H1 (cell line): ENCODE measurements around the gene HADHA. TPM values are rescaled to one million over a fixed set of nuclear protein-coding genes. Genes with fewer than 3 reads are reported as not detected.

Experiments used
- CTCF ChIA-PET: fragments of 300-600 bp; sonication (Branson Sonifier 250); formaldehyde crosslinking; loops from one replicate; lab custom pipeline; 2021; ENCODE audit not compliant: partially characterized antibody; lab: Charles Lee
- POLR2A ChIA-PET: fragments of 300-600 bp; sonication (Branson Sonifier 250); formaldehyde crosslinking; loops from one replicate; lab custom pipeline; 2021; ENCODE audit warnings: inconsistent platforms; ENCODE audit not compliant: partially characterized antibody; lab: Charles Lee
- DNase-seq, 2 experiments: peaks; one replicate each; pipeline versions ENCODE4 v3.0.0 to v3.0.0-alpha.2; 2010 to 2022; ENCODE audit warnings: low spot score in 2 of 2, low read depth in 1 of 2, mixed read lengths in 1 of 2
- FAIRE-seq: peaks from 2 replicates; lab custom pipeline; 2011; peaks lifted over from hg19 to GRCh38; lab: Jason Lieb, UNC
- H2AFZ ChIP-seq: 2 replicates; pipeline ENCODE4 v1.8.1; 2012; ENCODE audit warnings: low read length, inconsistent platforms
- H2AK5ac ChIP-seq: 2 replicates; pipeline ENCODE4 v1.6.1; 2013; ENCODE audit warnings: low read depth, low read length
- H2BK120ac ChIP-seq: replicated peaks from 2 replicates; pipeline ENCODE3; 2013; ENCODE audit warnings: low read depth, low read length, inconsistent platforms
- H2BK12ac ChIP-seq: 2 replicates; pipeline ENCODE4 v1.6.1; 2013; ENCODE audit warnings: low read depth, low read length
- H2BK15ac ChIP-seq: 2 replicates; pipeline ENCODE4 v1.6.1; 2013; ENCODE audit warnings: low read length
- H2BK20ac ChIP-seq: 2 replicates; pipeline ENCODE4 v1.6.1; 2013; ENCODE audit warnings: low read length
- H2BK5ac ChIP-seq: 2 replicates; pipeline ENCODE4 v1.6.1; 2013; ENCODE audit warnings: low read depth, low read length
- H3K14ac ChIP-seq: 2 replicates; pipeline ENCODE4 v1.6.1; 2013; ENCODE audit warnings: inconsistent platforms; ENCODE audit not compliant: insufficient read length
- H3K18ac ChIP-seq: 2 replicates; pipeline ENCODE4 v1.6.1; 2013; ENCODE audit warnings: low read length; ENCODE audit errors: extremely low read depth
- H3K23ac ChIP-seq: 2 replicates; pipeline ENCODE4 v1.6.1; 2013; ENCODE audit warnings: inconsistent platforms; ENCODE audit not compliant: insufficient read length
- H3K23me2 ChIP-seq: 2 replicates; pipeline ENCODE4 v1.6.1; 2013; ENCODE audit warnings: low read depth, low read length
- H3K27ac ChIP-seq: 2 replicates; pipeline ENCODE4 v1.6.1; 2011; ENCODE audit warnings: low read depth, low read length, inconsistent platforms
- H3K27me3 ChIP-seq, 4 experiments: replicated peaks in 1 of 4; 1 replicate in 1 of 4; 2 replicates in 3 of 4; pipeline versions ENCODE4 v1.6.1 to v1.8.1; 2011 to 2013; ENCODE audit warnings: low read length in 3 of 4, mild to moderate bottlenecking in 3 of 4, inconsistent platforms in 2 of 4, mixed read lengths in 2 of 4, moderate library complexity in 1 of 4; ENCODE audit not compliant: control insufficient read depth in 3 of 4, insufficient read depth in 3 of 4; ENCODE audit errors: extremely low read depth in 1 of 4
- H3K36me3 ChIP-seq, 4 experiments: 2 replicates each; pipeline versions ENCODE4 v1.6.1 to v1.8.1; 2011 to 2013; ENCODE audit warnings: mild to moderate bottlenecking in 4 of 4, low read length in 3 of 4, moderate library complexity in 2 of 4, control low read depth in 1 of 4, inconsistent platforms in 1 of 4; ENCODE audit not compliant: insufficient read depth in 4 of 4, control insufficient read depth in 2 of 4
- H3K4ac ChIP-seq: replicated peaks from 2 replicates; pipeline ENCODE3; 2013; ENCODE audit warnings: low read length, low read depth, mixed read lengths, inconsistent platforms; ENCODE audit not compliant: insufficient read length
- H3K4me1 ChIP-seq, 4 experiments: replicated peaks in 1 of 4; 1 replicate in 1 of 4; 2 replicates in 3 of 4; pipeline versions ENCODE4 v1.6.1 to v1.8.1; 2011 to 2013; ENCODE audit warnings: low read length in 3 of 4, inconsistent platforms in 2 of 4, mixed read lengths in 1 of 4; ENCODE audit not compliant: insufficient read depth in 4 of 4, control insufficient read depth in 3 of 4
- H3K4me2 ChIP-seq, 2 experiments: 2 replicates each; pipeline versions ENCODE4 v1.6.1 to v1.8.1; 2011 to 2013; ENCODE audit warnings: low read depth in 2 of 2, low read length in 2 of 2, control low read depth in 1 of 2, inconsistent platforms in 1 of 2, mild to moderate bottlenecking in 1 of 2; ENCODE audit not compliant: insufficient read depth in 1 of 2
- H3K4me3 ChIP-seq, 4 experiments: fragments of 200-600, 300-600 bp in 1 of 4; sonication (generic), shearing (Covaris generic), sonication (Bioruptor Twin) in 1 of 4; 2 replicates each; pipeline versions ENCODE4 v1.5.1 to v1.8.1; 2011 to 2016; ENCODE audit warnings: low read length in 4 of 4, low read depth in 3 of 4, control low read depth in 2 of 4, inconsistent platforms in 2 of 4, mild to moderate bottlenecking in 2 of 4, mixed read lengths in 1 of 4, moderate library complexity in 1 of 4; ENCODE audit not compliant: insufficient read depth in 2 of 4; ENCODE audit errors: extremely low read depth in 1 of 4
- H3K56ac ChIP-seq: replicated peaks from 2 replicates; pipeline ENCODE3; 2013; ENCODE audit warnings: low read depth, mild to moderate bottlenecking, mixed read lengths, low read length, inconsistent platforms; ENCODE audit not compliant: insufficient read length
- H3K79me1 ChIP-seq: 2 replicates; pipeline ENCODE4 v1.6.1; 2013; ENCODE audit warnings: low read depth, low read length, control low read depth
- H3K79me2 ChIP-seq, 2 experiments: 2 replicates each; pipeline versions ENCODE4 v1.6.1 to v1.8.1; 2012 to 2013; ENCODE audit warnings: low read length in 2 of 2, mild to moderate bottlenecking in 2 of 2, inconsistent platforms in 1 of 2; ENCODE audit not compliant: insufficient read depth in 2 of 2, control insufficient read depth in 1 of 2
- H3K9ac ChIP-seq, 4 experiments: replicated peaks in 1 of 4; 1 replicate in 1 of 4; 2 replicates in 3 of 4; pipeline versions ENCODE4 v1.6.1 to v1.8.1; 2011 to 2013; ENCODE audit warnings: low read depth in 3 of 4, low read length in 3 of 4, control low read depth in 2 of 4, mild to moderate bottlenecking in 2 of 4, moderate library complexity in 2 of 4, inconsistent platforms in 1 of 4; ENCODE audit errors: extremely low read depth in 1 of 4
- H3K9me3 ChIP-seq, 2 experiments: 2 replicates each; pipeline versions ENCODE4 v1.6.1 to v1.8.1; 2012 to 2013; ENCODE audit warnings: mild to moderate bottlenecking in 2 of 2, moderate library complexity in 2 of 2, control low read depth in 1 of 2, inconsistent platforms in 1 of 2, low read depth in 1 of 2, low read length in 1 of 2, mixed read lengths in 1 of 2; ENCODE audit not compliant: insufficient read depth in 2 of 2
- H4K20me1 ChIP-seq, 2 experiments: replicated peaks in 1 of 2; 2 replicates each; pipeline versions ENCODE3 to v1.8.1; 2011 to 2013; ENCODE audit warnings: inconsistent platforms in 2 of 2, low read length in 2 of 2, mild to moderate bottlenecking in 1 of 2; ENCODE audit not compliant: insufficient read depth in 2 of 2, control insufficient read depth in 1 of 2
- H4K5ac ChIP-seq: 2 replicates; pipeline ENCODE4 v1.6.1; 2013; ENCODE audit warnings: low read length, low read depth, mixed read lengths, inconsistent platforms; ENCODE audit not compliant: insufficient read length
- H4K8ac ChIP-seq: 2 replicates; pipeline ENCODE4 v1.8.0; 2013; ENCODE audit warnings: mild to moderate bottlenecking, moderate library complexity, low read length, inconsistent platforms; ENCODE audit not compliant: insufficient read depth; ENCODE audit errors: extremely low read depth
- H4K91ac ChIP-seq: replicated peaks from 2 replicates; pipeline ENCODE3; 2013; ENCODE audit warnings: low read length, mixed read lengths, inconsistent platforms; ENCODE audit not compliant: insufficient read length
- CEBPB ChIP-seq: IDR thresholded peaks from 2 replicates; pipeline ENCODE4 v1.6.1; 2012; ENCODE audit warnings: low read depth, low read length
- CTBP2 ChIP-seq: IDR thresholded peaks from 2 replicates; pipeline ENCODE4 v1.7.0; 2011; ENCODE audit warnings: borderline replicate concordance, mild to moderate bottlenecking, moderate library complexity, mixed read lengths, low read length; ENCODE audit not compliant: insufficient read depth, insufficient read length
- FOSL1 ChIP-seq: IDR thresholded peaks from 2 replicates; pipeline ENCODE4 v1.6.1; 2011; ENCODE audit warnings: mild to moderate bottlenecking, low read depth, low read length, moderate library complexity; ENCODE audit not compliant: insufficient read depth
- HDAC2 ChIP-seq, 2 experiments: fragments of 300-600 bp in 1 of 2; sonication (generic) in 1 of 2; IDR thresholded peaks; 2 replicates each; pipeline ENCODE4 v1.6.1; 2011 to 2012; ENCODE audit warnings: low read depth in 2 of 2, low read length in 2 of 2, mild to moderate bottlenecking in 2 of 2, moderate library complexity in 2 of 2, borderline replicate concordance in 1 of 2, inconsistent platforms in 1 of 2
- HDAC6 ChIP-seq: IDR thresholded peaks from one replicate; pipeline ENCODE4 v1.7.1; 2012; ENCODE audit warnings: low read depth, mild to moderate bottlenecking, inconsistent platforms, low read length, moderate library complexity
- MAFK ChIP-seq: IDR thresholded peaks from 2 replicates; pipeline ENCODE4 v1.6.1; 2012; ENCODE audit warnings: low read depth, mild to moderate bottlenecking, improper control_type of control experiment, low read length
- NRF1 ChIP-seq: IDR thresholded peaks from 2 replicates; pipeline ENCODE4 v1.6.1; 2011; ENCODE audit warnings: mild to moderate bottlenecking, low read depth, low read length, improper control_type of control experiment
- RAD21 ChIP-seq, 2 experiments: IDR thresholded peaks in 1 of 2; conservative IDR thresholded peaks in 1 of 2; 2 replicates each; pipeline ENCODE4 v1.6.1; 2011; ENCODE audit warnings: low read depth in 2 of 2, low read length in 2 of 2, improper control_type of control experiment in 1 of 2, inconsistent platforms in 1 of 2, mild to moderate bottlenecking in 1 of 2, moderate library complexity in 1 of 2
- SIN3A ChIP-seq, 2 experiments: IDR thresholded peaks in 1 of 2; conservative IDR thresholded peaks in 1 of 2; 2 replicates each; pipeline ENCODE4 v1.6.1; 2011 to 2012; ENCODE audit warnings: low read length in 2 of 2, improper control_type of control experiment in 1 of 2, low read depth in 1 of 2, mild to moderate bottlenecking in 1 of 2
- SP1 ChIP-seq: IDR thresholded peaks from 2 replicates; pipeline ENCODE4 v1.6.1; 2011; ENCODE audit warnings: low read depth, low read length
- WGBS, 2 experiments: shearing (Covaris generic) in 1 of 2; methylation state at CpG; one replicate each; pipeline versions ENCODE4 v1.1.6 to v1.1.7; 2013 to 2015; ENCODE audit warnings: low lambda C conversion rate in 2 of 2, mixed read lengths in 2 of 2, inconsistent platforms in 1 of 2, low coverage in 1 of 2, missing lambda C conversion rate in 1 of 2; ENCODE audit not compliant: insufficient replicate concordance in 2 of 2, insufficient coverage in 1 of 2, insufficient read length in 1 of 2; ENCODE audit errors: extremely low coverage in 1 of 2, missing lambda C conversion rate in 1 of 2; 5-methylcytosine and 5-hydroxymethylcytosine counted together
- polyA plus RNA-seq, 7 experiments: library from polyadenylated mRNA; depleted of rRNA in 3 of 7; stranded (reverse) in 5 of 7; unstranded in 2 of 7; fragments of >200 nt in 5 of 7; fragments of 200-250 nt in 2 of 7; gene quantifications; 1 replicate in 5 of 7; 2 replicates in 1 of 7; 4 replicates in 1 of 7; pipeline versions ENCODE4 v1.2.1 to v1.2.3, GENCODE V29; 2011 to 2013; ENCODE audit warnings: missing spikeins in 2 of 7, mixed read lengths in 2 of 7
- total RNA-seq: library from RNA; stranded (reverse); fragmentation: NEBNext Ultra II Directional; extraction: Animal tissue kit (Norgen Biotek cat#: 25700); gene quantifications from 2 replicates; pipeline ENCODE4 v1.2.1, GENCODE V29; 2021
- TF ChIP-seq, protein P1 (sequence below): IDR thresholded peaks from 2 replicates; pipeline ENCODE4 v1.6.1; 2012; ENCODE audit warnings: inconsistent platforms
- TF ChIP-seq, protein P2 (sequence below): IDR thresholded peaks from 2 replicates; pipeline ENCODE4 v1.6.1; 2011; ENCODE audit warnings: low read depth, mild to moderate bottlenecking, low read length; ENCODE audit not compliant: insufficient read depth

Gene HADHA
- total and polyA plus RNA-seq, 2 of the 8 experiments (the other 6 are each of a cell fraction or from before 2014, with no cell fraction given), result 64.6 to 131 TPM

DNA sequence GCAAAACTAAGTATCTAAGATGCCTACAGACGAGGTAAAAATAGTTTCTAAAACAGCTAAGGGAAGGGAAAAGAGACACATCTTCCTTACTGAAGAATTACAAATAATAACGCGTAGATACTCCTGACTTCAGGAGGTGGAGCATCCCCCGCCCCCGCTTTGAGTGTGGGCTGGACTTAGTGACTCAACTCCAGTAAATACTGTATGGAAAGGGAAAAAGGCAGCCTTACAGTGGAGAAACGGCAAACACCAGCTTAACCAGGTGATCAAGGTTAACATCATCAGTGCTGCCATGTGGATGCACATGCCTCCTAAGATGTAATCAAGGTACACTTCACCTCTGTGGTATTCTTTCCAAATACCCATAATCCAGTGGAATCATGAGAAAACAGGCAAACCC is 48.2 kb upstream of the HADHA start:
- POLR2A ChIA-PET, result interaction anchor here (0.6 to 1.2 kb wide), 3 partner anchors 9 to 93 kb away, joined by 3 read pairs; partner anchors contain the start of genes HADHA and HADHB
- CTCF ChIA-PET, result interaction anchor here (1.7 kb wide), 1 partner anchor 21 kb away, joined by 4 read pairs; no protein-coding TSS in a partner anchor
- TF ChIP-seq SIN3A (conservative IDR thresholded peaks at IDR 0.05 in 1 of 2, IDR thresholded peaks at IDR 0.05 in 1 of 2; ENCODE audit: low read depth in 1 of 2, low read length in 2 of 2), result no peak
- TF ChIP-seq FOSL1, result no peak
- TF ChIP-seq NRF1, result no peak
- no peak for TF ChIP-seq HDAC6
- TF ChIP-seq, protein P1, sequence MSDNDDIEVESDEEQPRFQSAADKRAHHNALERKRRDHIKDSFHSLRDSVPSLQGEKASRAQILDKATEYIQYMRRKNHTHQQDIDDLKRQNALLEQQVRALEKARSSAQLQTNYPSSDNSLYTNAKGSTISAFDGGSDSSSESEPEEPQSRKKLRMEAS, result no peak
- no peak for TF ChIP-seq SP1
- TF ChIP-seq, protein P2, sequence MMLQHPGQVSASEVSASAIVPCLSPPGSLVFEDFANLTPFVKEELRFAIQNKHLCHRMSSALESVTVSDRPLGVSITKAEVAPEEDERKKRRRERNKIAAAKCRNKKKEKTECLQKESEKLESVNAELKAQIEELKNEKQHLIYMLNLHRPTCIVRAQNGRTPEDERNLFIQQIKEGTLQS, result no peak
- TF ChIP-seq HDAC2 (IDR thresholded peaks at IDR 0.05; ENCODE audit: borderline replicate concordance in 1 of 2, low read depth in 2 of 2, low read length in 2 of 2), result no peak
- no peak for TF ChIP-seq RAD21 (IDR thresholded peaks at IDR 0.05 in 1 of 2, conservative IDR thresholded peaks at IDR 0.05 in 1 of 2; ENCODE audit: low read depth in 2 of 2, low read length in 2 of 2)
- no peak for TF ChIP-seq CTBP2
- no peak for TF ChIP-seq CEBPB
- TF ChIP-seq MAFK, result no peak

More for the DNA sequence above, 48.2 kb upstream of the HADHA start:
- FAIRE-seq (no peak), DNase-seq (no peak)
- H3K79me1 ChIP-seq, result no peaks in the 10 kb centered on the region; the same call in 1 of the 2 replicates
- no peak overlapping the region for H2BK20ac ChIP-seq
- no peaks in the 10 kb centered on the region for H4K20me1 ChIP-seq
- no peak overlapping the region for H4K8ac ChIP-seq
- no peak overlapping the region for H2BK5ac ChIP-seq
- H3K23me2 ChIP-seq, result no peaks in the 10 kb centered on the region
- no peak overlapping the region for H3K23ac ChIP-seq
- H3K4ac ChIP-seq, result no peak overlapping the region
- H3K4me2 ChIP-seq, result no peak overlapping the region
- WGBS, 2 experiments, result 81% methylated on average over 6 of the region's 6 CpGs; no CpG with 5 or more reads in 1 of the 2 experiments
- H2AFZ ChIP-seq, result no peak overlapping the region
- no peak overlapping the region for H3K18ac ChIP-seq
- H3K9me3 ChIP-seq, result no peaks in the 10 kb centered on the region
- no peak overlapping the region for H4K91ac ChIP-seq
- H3K79me2 ChIP-seq, result no peaks in the 10 kb centered on the region
- no peak overlapping the region; a peak in 1 of 7 replicates for H3K9ac ChIP-seq
- no peak overlapping the region for H3K56ac ChIP-seq
- H2AK5ac ChIP-seq, result no peak overlapping the region
- H3K14ac ChIP-seq, result no peak overlapping the region
- H4K5ac ChIP-seq, result no peak overlapping the region
- no peak overlapping the region for H2BK12ac ChIP-seq
- H2BK15ac ChIP-seq, result no peak overlapping the region
- H3K4me1 ChIP-seq, result peaks cover 0 to 3% (median 1%) of the 10 kb centered on the region in 4 experiments; a peak in 4 of 7 replicates
- H3K36me3 ChIP-seq, result peaks cover 0 to 5% (median under 1%) of the 10 kb centered on the region in 4 experiments; a peak in 3 of 8 replicates
- no peak overlapping the region for H2BK120ac ChIP-seq
- H3K27me3 ChIP-seq, result no peaks in the 10 kb centered on the region
- H3K27ac ChIP-seq, result no peak overlapping the region
- H3K4me3 ChIP-seq, result no peak overlapping the region
